Measurements from ENCODE around the gene DCLK3. TPM values are rescaled to one million over a fixed set of nuclear protein-coding genes. Genes with fewer than 3 reads are reported as not detected.

Gene DCLK3
- total RNA-seq, 1 experiment from 2014 or later: 1.4 TPM

DNA sequence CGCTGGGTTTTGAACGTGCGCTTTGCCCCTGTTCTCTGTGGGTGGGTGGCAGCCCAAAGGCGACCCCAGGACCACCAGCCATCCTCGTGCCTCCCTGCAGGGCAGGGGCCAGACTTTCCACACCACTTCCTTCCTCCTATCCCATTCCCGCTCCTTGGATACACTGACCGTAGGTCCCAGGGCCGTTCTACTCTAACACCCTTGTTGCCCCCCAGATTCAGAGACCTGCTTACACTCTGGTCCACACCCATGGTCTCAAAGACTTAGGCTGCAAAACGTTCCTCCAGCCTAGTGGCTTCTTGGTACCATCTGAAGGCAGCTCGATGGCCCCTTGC, 318 bp upstream of the DCLK3 start:
- no peak overlapping the region for H4K8ac ChIP-seq (replicated peaks; ENCODE audit: insufficient read length, low read depth, low read length)
- no peaks in the 10 kb centered on the region for H3K79me2 ChIP-seq (ENCODE audit: insufficient read depth, low read length)
- H4K91ac ChIP-seq (ENCODE audit: insufficient read length, low read depth, low read length): no peak overlapping the region
- no peaks in the 10 kb centered on the region; a peak in 1 of 5 replicates for H3K9me3 Mint-ChIP-seq
- H2BK5ac ChIP-seq (ENCODE audit: insufficient read length, low read length): no peak overlapping the region
- H3K4me2 ChIP-seq (ENCODE audit: insufficient read depth, insufficient read length, low read length): peak overlapping the region; percentile 70
- no CpG with 5 or more reads among the region's 10 CpGs for WGBS (ENCODE audit: extremely low coverage, insufficient read length, low lambda C conversion rate)
- no peak overlapping the region for H3T11ph ChIP-seq (ENCODE audit: low read length)
- H2BK20ac ChIP-seq (ENCODE audit: low read depth, low read length, poor library complexity, severe bottlenecking): no peak overlapping the region
- H3K4me1 Mint-ChIP-seq: peaks cover 26% of the 10 kb centered on the region in 2 experiments
- no peak overlapping the region for H3K23ac ChIP-seq (ENCODE audit: insufficient read length, low read depth, low read length)
- H3K79me1 ChIP-seq (ENCODE audit: insufficient read depth, low read depth, low read length, poor library complexity, severe bottlenecking): no peaks in the 10 kb centered on the region
- H3K4ac ChIP-seq (ENCODE audit: low read depth, low read length): no peak overlapping the region
- peak overlapping the region; percentile 67; the same call in 1 of the 2 replicates for H3K14ac ChIP-seq (ENCODE audit: insufficient read depth, low read length)
- H4K5ac ChIP-seq (ENCODE audit: insufficient read length, low read depth, low read length): no peak overlapping the region
- no peak overlapping the region; the same call in 1 of the 2 replicates for H2BK15ac ChIP-seq (ENCODE audit: low read depth, low read length)
- no peak overlapping the region for H2BK120ac ChIP-seq (ENCODE audit: low read depth, low read length, poor library complexity, severe bottlenecking)
- peaks cover 10% of the 10 kb centered on the region for H3K23me2 ChIP-seq (ENCODE audit: insufficient read length, low read depth, low read length, poor library complexity, severe bottlenecking)
- H3K4me1 ChIP-seq (ENCODE audit: insufficient read depth, low read length): no peaks in the 10 kb centered on the region; the same call in 1 of the 2 replicates
- peak overlapping the region; percentile 19 for H3K9ac ChIP-seq (ENCODE audit: extremely low read depth, insufficient read length, low read length)
- peaks cover 14% of the 10 kb centered on the region; the same call in 1 of the 2 replicates for H3K27me3 ChIP-seq (ENCODE audit: insufficient read depth, low read length)
- no peak overlapping the region for H2AFZ ChIP-seq (ENCODE audit: low read length)
- no peaks in the 10 kb centered on the region for H3K9me3 ChIP-seq (ENCODE audit: control insufficient read depth, low read depth, low read length)
- no peak overlapping the region for H3K27ac ChIP-seq (ENCODE audit: insufficient read length, low read depth, low read length)
- H3K4me3 Mint-ChIP-seq: peak overlapping the region; percentile 64 to 75
- TF ChIP-seq, protein P1, sequence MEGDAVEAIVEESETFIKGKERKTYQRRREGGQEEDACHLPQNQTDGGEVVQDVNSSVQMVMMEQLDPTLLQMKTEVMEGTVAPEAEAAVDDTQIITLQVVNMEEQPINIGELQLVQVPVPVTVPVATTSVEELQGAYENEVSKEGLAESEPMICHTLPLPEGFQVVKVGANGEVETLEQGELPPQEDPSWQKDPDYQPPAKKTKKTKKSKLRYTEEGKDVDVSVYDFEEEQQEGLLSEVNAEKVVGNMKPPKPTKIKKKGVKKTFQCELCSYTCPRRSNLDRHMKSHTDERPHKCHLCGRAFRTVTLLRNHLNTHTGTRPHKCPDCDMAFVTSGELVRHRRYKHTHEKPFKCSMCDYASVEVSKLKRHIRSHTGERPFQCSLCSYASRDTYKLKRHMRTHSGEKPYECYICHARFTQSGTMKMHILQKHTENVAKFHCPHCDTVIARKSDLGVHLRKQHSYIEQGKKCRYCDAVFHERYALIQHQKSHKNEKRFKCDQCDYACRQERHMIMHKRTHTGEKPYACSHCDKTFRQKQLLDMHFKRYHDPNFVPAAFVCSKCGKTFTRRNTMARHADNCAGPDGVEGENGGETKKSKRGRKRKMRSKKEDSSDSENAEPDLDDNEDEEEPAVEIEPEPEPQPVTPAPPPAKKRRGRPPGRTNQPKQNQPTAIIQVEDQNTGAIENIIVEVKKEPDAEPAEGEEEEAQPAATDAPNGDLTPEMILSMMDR (conservative IDR thresholded peaks at IDR 0.05): no peak
- no peak overlapping the region; a peak in 1 of 7 replicates for H3K27ac Mint-ChIP-seq
- no peaks in the 10 kb centered on the region; a peak in 3 of 7 replicates for H3K36me3 Mint-ChIP-seq (ENCODE audit: insufficient read depth in 1 of 3, low read depth in 3 of 3)
- H3K27me3 Mint-ChIP-seq (ENCODE audit: low read depth): peaks cover 70% of the 10 kb centered on the region
- H2BK12ac ChIP-seq (ENCODE audit: insufficient read length, low read depth, low read length): no peak overlapping the region
- no peaks in the 10 kb centered on the region for H4K20me1 ChIP-seq (ENCODE audit: control insufficient read depth, insufficient read depth, insufficient read length)
- H3K18ac ChIP-seq (ENCODE audit: insufficient read length, low read depth, low read length): no peak overlapping the region
- no peak overlapping the region for H3K56ac ChIP-seq (ENCODE audit: insufficient read length, low read depth, low read length)
- no peak for DNase-seq
- H2AK5ac ChIP-seq (ENCODE audit: insufficient read length, low read length): no peak overlapping the region

Measured in H9 (cell line).